IMR-90 (cell line): Measurements from ENCODE around the gene SH3RF3. TPM values are rescaled to one million over a fixed set of nuclear protein-coding genes. Genes with fewer than 3 reads are reported as not detected.

Source experiments
- ATAC-seq: fragments of 200-7000 bp; cut with Tn5 transposase; 2 replicates; pipeline ENCODE4 v1.9.1; 2020; ENCODE audit warnings: low read depth, mild to moderate bottlenecking, moderate library complexity
- BruUV-seq: library from RNA; stranded (reverse); fragments of 400-500 nt; replicated peaks from 2 replicates; lab custom pipeline; 2021; lab: Mats Ljungman, UMichigan
- CTCF ChIA-PET: fragments of 300-600 bp; formaldehyde crosslinking; extraction: SDS; loops from one replicate; lab custom pipeline; 2021; ENCODE audit warnings: antibody characterized with exemption; lab: Yijun Ruan, JAX
- POLR2A ChIA-PET: fragments of 300-600 bp; sonication (Branson Sonifier 250); formaldehyde crosslinking; loops from one replicate; lab custom pipeline; 2022; ENCODE audit warnings: antibody characterized with exemption; ENCODE audit not compliant: unreplicated experiment; lab: Charles Lee
- DNase-seq: peaks from one replicate; pipeline ENCODE4 v3.0.0; 2013
- H2AFZ ChIP-seq: replicated peaks from 2 replicates; pipeline ENCODE3; 2013; ENCODE audit warnings: low read length, mild to moderate bottlenecking; ENCODE audit not compliant: poor library complexity
- H2AK5ac ChIP-seq: 2 replicates; pipeline ENCODE4 v1.6.1; 2013; ENCODE audit warnings: low read depth, low read length, inconsistent platforms
- H2AK9ac ChIP-seq: replicated peaks from 2 replicates; pipeline ENCODE3; 2013; ENCODE audit warnings: mild to moderate bottlenecking, low read depth, low read length, moderate library complexity; ENCODE audit not compliant: poor library complexity
- H2BK120ac ChIP-seq: 2 replicates; pipeline ENCODE4 v1.6.1; 2013; ENCODE audit warnings: low read depth, low read length, inconsistent platforms
- H2BK15ac ChIP-seq: 3 replicates; pipeline ENCODE4 v1.6.1; 2013; ENCODE audit warnings: low read depth, low read length, inconsistent platforms
- H2BK20ac ChIP-seq: 2 replicates; pipeline ENCODE4 v1.6.1; 2013; ENCODE audit warnings: low read depth, mild to moderate bottlenecking, inconsistent platforms, low read length, moderate library complexity
- H2BK5ac ChIP-seq: 2 replicates; pipeline ENCODE4 v1.6.1; 2013; ENCODE audit warnings: mild to moderate bottlenecking, low read depth, low read length, inconsistent platforms; ENCODE audit not compliant: poor library complexity, severe bottlenecking
- H3K14ac ChIP-seq: replicated peaks from 2 replicates; pipeline ENCODE4 v1.6.1; 2013; ENCODE audit warnings: low read depth, low read length, inconsistent platforms
- H3K18ac ChIP-seq: 2 replicates; pipeline ENCODE4 v1.6.1; 2013; ENCODE audit warnings: low read depth, low read length, control low read depth
- H3K23ac ChIP-seq: 2 replicates; pipeline ENCODE4 v1.6.1; 2013; ENCODE audit warnings: low read depth, low read length, inconsistent platforms
- H3K27ac ChIP-seq: 2 replicates; pipeline ENCODE4 v1.5.1; 2013; ENCODE audit warnings: mild to moderate bottlenecking, control low read depth, low read length; ENCODE audit not compliant: insufficient read depth
- H3K27me3 ChIP-seq: 2 replicates; pipeline ENCODE4 v1.6.1; 2013; ENCODE audit warnings: low read length; ENCODE audit not compliant: control insufficient read depth, insufficient read depth
- H3K36me3 ChIP-seq: 2 replicates; pipeline ENCODE4 v1.6.1; 2013; ENCODE audit warnings: low read length, mixed read lengths; ENCODE audit not compliant: control insufficient read depth, insufficient read depth
- H3K4ac ChIP-seq: 2 replicates; pipeline ENCODE4 v1.6.1; 2013; ENCODE audit warnings: low read depth, low read length, inconsistent platforms
- H3K4me1 ChIP-seq: 2 replicates; pipeline ENCODE4 v1.6.1; 2013; ENCODE audit warnings: low read length, mixed read lengths; ENCODE audit not compliant: control insufficient read depth, insufficient read depth
- H3K4me2 ChIP-seq: 2 replicates; pipeline ENCODE4 v1.6.1; 2013; ENCODE audit warnings: low read depth, mild to moderate bottlenecking, control low read depth, low read length, moderate library complexity
- H3K4me3 ChIP-seq: 2 replicates; pipeline ENCODE4 v1.5.1; 2013; ENCODE audit warnings: low read depth, mild to moderate bottlenecking, control low read depth, low read length, moderate library complexity; ENCODE audit not compliant: insufficient read depth
- H3K56ac ChIP-seq: 2 replicates; pipeline ENCODE4 v1.6.1; 2013; ENCODE audit warnings: low read length, inconsistent platforms; ENCODE audit not compliant: insufficient read depth; ENCODE audit errors: extremely low read depth
- H3K79me1 ChIP-seq, 2 experiments: 2 replicates each; pipeline ENCODE4 v1.6.1; 2013; ENCODE audit warnings: low read length in 2 of 2, inconsistent platforms in 1 of 2, low read depth in 1 of 2
- H3K9ac ChIP-seq: 2 replicates; pipeline ENCODE4 v1.6.1; 2013; ENCODE audit warnings: low read depth, low read length, control low read depth
- H3K9me1 ChIP-seq: 2 replicates; pipeline ENCODE4 v1.6.1; 2013; ENCODE audit warnings: low read length, inconsistent platforms; ENCODE audit not compliant: insufficient read depth
- H3K9me3 ChIP-seq: 2 replicates; pipeline ENCODE4 v1.6.1; 2013; ENCODE audit warnings: low read length; ENCODE audit not compliant: control insufficient read depth, insufficient read depth
- H4K20me1 ChIP-seq: 2 replicates; pipeline ENCODE4 v1.6.1; 2013; ENCODE audit warnings: low read length, inconsistent platforms; ENCODE audit not compliant: insufficient read depth
- H4K5ac ChIP-seq: 2 replicates; pipeline ENCODE4 v1.6.1; 2013; ENCODE audit warnings: mild to moderate bottlenecking, low read depth, low read length, control low read depth
- H4K8ac ChIP-seq, 2 experiments: 2 replicates each; pipeline ENCODE4 v1.6.1; 2013; ENCODE audit warnings: low read depth in 2 of 2, low read length in 2 of 2, control low read depth in 1 of 2, inconsistent platforms in 1 of 2
- H4K91ac ChIP-seq: 2 replicates; pipeline ENCODE4 v1.6.1; 2013; ENCODE audit warnings: low read depth, low read length, inconsistent platforms; ENCODE audit not compliant: insufficient read depth
- BHLHE40 ChIP-seq: fragments of 150-350 bp; IDR thresholded peaks from 2 replicates; pipeline ENCODE4 v1.6.1; 2016; ENCODE audit warnings: mild to moderate bottlenecking, low read depth, low read length
- CEBPB ChIP-seq: IDR thresholded peaks from 2 replicates; pipeline ENCODE4 v1.6.1; 2012; ENCODE audit warnings: low read depth, low read length, improper control_type of control experiment
- CHD1 ChIP-seq: IDR thresholded peaks from 2 replicates; pipeline ENCODE4 v1.6.1; 2012; ENCODE audit warnings: low read depth, low read length, improper control_type of control experiment
- FOS ChIP-seq: fragments of 150-350 bp; IDR thresholded peaks from 2 replicates; pipeline ENCODE4 v1.6.1; 2016; ENCODE audit warnings: low read depth, low read length
- MAFK ChIP-seq: IDR thresholded peaks from 2 replicates; pipeline ENCODE4 v1.6.1; 2012; ENCODE audit warnings: low read depth, low read length, improper control_type of control experiment
- MAZ ChIP-seq: IDR thresholded peaks from 2 replicates; pipeline ENCODE4 v1.6.1; 2012; ENCODE audit warnings: low read depth, mild to moderate bottlenecking, low read length, improper control_type of control experiment, moderate library complexity, borderline replicate concordance
- MXI1 ChIP-seq: IDR thresholded peaks from 2 replicates; pipeline ENCODE4 v1.6.1; 2012; ENCODE audit warnings: low read depth, mild to moderate bottlenecking, low read length, moderate library complexity, borderline replicate concordance
- NFE2L2 ChIP-seq: fragments of 150-350 bp; IDR thresholded peaks from 2 replicates; pipeline ENCODE4 v1.6.1; 2016; ENCODE audit warnings: low read depth, mild to moderate bottlenecking, low read length
- POLR2A ChIP-seq: IDR thresholded peaks from 2 replicates; pipeline ENCODE4 v1.6.1; 2012; ENCODE audit warnings: mild to moderate bottlenecking, low read depth, low read length
- RAD21 ChIP-seq: IDR thresholded peaks from 2 replicates; pipeline ENCODE4 v1.6.1; 2012; ENCODE audit warnings: low read length, improper control_type of control experiment
- RCOR1 ChIP-seq: IDR thresholded peaks from 2 replicates; pipeline ENCODE4 v1.6.1; 2012; ENCODE audit warnings: mild to moderate bottlenecking, low read length, improper control_type of control experiment; ENCODE audit not compliant: insufficient replicate concordance
- RFX5 ChIP-seq: IDR thresholded peaks from 2 replicates; pipeline ENCODE4 v1.8.0; 2012; ENCODE audit warnings: low read depth, mild to moderate bottlenecking, low read length, moderate library complexity
- WGBS, 2 experiments: methylation state at CpG; one replicate each; pipeline versions ENCODE4 v1.1.5 to v1.1.7; 2013; ENCODE audit warnings: missing lambda C conversion rate in 2 of 2; ENCODE audit not compliant: insufficient read length in 1 of 2; ENCODE audit errors: extremely low coverage in 2 of 2; 5-methylcytosine and 5-hydroxymethylcytosine counted together
- dilution Hi-C: fragments of 300-500 bp; cut with HindIII; formaldehyde crosslinking; loops from one replicate; pipeline ENCODE4 v1.14.3; 2018; ENCODE audit warnings: low sequenced_read_pairs; ENCODE audit not compliant: unreplicated experiment
- in situ Hi-C: fragments of 300-500 bp; cut with MboI; formaldehyde crosslinking; loops from 3 replicates; pipeline ENCODE4 v1.14.3; 2019; ENCODE audit warnings: low sequenced_read_pairs, inconsistent platforms, mixed read lengths
- intact Hi-C: fragments of 100-400 bp; cut with micrococcal nuclease; formaldehyde crosslinking; loops from 2 replicates; pipeline ENCODE4 v1.10.0; 2022
- polyA plus RNA-seq, 3 experiments: library from polyadenylated mRNA; depleted of rRNA; stranded (reverse); fragments of >200 nt; gene quantifications; 2 replicates each; pipeline ENCODE4 v1.2.3, GENCODE V29; 2012; ENCODE audit warnings: low replicate concordance in 1 of 3
- total RNA-seq: library from RNA; depleted of rRNA; stranded (reverse); fragments of >200 nt; gene quantifications from 2 replicates; pipeline ENCODE4 v1.2.3, GENCODE V29; 2012
- TF ChIP-seq, protein P1 (sequence below): fragments of 150-350 bp; IDR thresholded peaks from 2 replicates; pipeline ENCODE4 v1.6.1; 2017; ENCODE audit warnings: mild to moderate bottlenecking, antibody characterized with exemption, low read length, low read depth
- TF ChIP-seq, protein P2 (sequence below): fragments of 150-350 bp; IDR thresholded peaks from 2 replicates; pipeline ENCODE4 v1.6.1; 2016; ENCODE audit warnings: low read depth, mild to moderate bottlenecking, low read length, moderate library complexity, borderline replicate concordance

SH3RF3 gene
- total and polyA plus RNA-seq, 2 of the 4 experiments (the other 2 are of a cell fraction): 3.4 to 5.3 TPM

DNA sequence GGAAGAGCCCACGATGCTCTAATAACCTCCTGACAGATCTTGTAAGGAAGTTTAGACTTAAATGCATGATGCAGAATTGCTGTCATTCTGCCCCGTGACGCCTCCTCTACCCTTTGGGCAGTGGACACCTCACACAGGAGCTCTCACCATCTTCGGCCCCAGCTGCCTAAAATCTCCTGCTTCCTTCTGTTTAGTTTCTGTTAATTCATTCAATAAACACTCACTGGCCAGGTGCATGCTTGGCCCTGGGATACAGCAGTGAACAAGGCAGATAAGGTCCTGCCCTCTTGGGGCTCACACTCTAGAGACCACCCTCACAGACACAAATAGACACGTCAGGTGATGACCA is 403.7 kb downstream of the SH3RF3 start:
- Histone ChIP-seq H3K27ac (no peak overlapping the region), H3K4me3 (no peak overlapping the region), H2BK5ac (no peak overlapping the region), H2BK120ac (no peak overlapping the region), H3K27me3 (peaks cover 36% of the 10 kb centered on the region), H3K4me1 (peaks cover 2% of the 10 kb centered on the region; the same call in 1 of the 2 replicates), H4K8ac (no peak overlapping the region), H3K36me3 (no peaks in the 10 kb centered on the region), H4K5ac (no peak overlapping the region), H2BK20ac (no peak overlapping the region), H2AK5ac (no peak overlapping the region), H2BK15ac (no peak overlapping the region), H3K23ac (no peak overlapping the region), H2AK9ac (no peak overlapping the region), H3K14ac (no peak overlapping the region), H3K9ac (no peak overlapping the region), H3K9me3 (no peaks in the 10 kb centered on the region), H3K4ac (no peak overlapping the region), H3K18ac (no peak overlapping the region), H3K56ac (no peak overlapping the region), H3K9me1 (peaks cover 8% of the 10 kb centered on the region; the same call in 1 of the 2 replicates), H2AFZ (no peak overlapping the region), H4K20me1 (no peaks in the 10 kb centered on the region), H3K4me2 (no peak overlapping the region), H3K79me1 (no peaks in the 10 kb centered on the region), H4K91ac (no peak overlapping the region)
- BruUV-seq: no TSS peak
- no peak for DNase-seq
- in situ Hi-C loops: no loop called here
- CTCF ChIA-PET: interaction anchor here (1.5 kb wide), 1 partner anchor 13 kb away, joined by 6 read pairs; no protein-coding TSS in a partner anchor
- TF ChIP-seq FOS: no peak
- TF ChIP-seq, protein P1, sequence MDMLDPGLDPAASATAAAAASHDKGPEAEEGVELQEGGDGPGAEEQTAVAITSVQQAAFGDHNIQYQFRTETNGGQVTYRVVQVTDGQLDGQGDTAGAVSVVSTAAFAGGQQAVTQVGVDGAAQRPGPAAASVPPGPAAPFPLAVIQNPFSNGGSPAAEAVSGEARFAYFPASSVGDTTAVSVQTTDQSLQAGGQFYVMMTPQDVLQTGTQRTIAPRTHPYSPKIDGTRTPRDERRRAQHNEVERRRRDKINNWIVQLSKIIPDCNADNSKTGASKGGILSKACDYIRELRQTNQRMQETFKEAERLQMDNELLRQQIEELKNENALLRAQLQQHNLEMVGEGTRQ: no peak
- TF ChIP-seq POLR2A: no peak
- TF ChIP-seq MXI1: no peak
- TF ChIP-seq MAZ: no peak
- TF ChIP-seq RFX5: no peak
- TF ChIP-seq, protein P2, sequence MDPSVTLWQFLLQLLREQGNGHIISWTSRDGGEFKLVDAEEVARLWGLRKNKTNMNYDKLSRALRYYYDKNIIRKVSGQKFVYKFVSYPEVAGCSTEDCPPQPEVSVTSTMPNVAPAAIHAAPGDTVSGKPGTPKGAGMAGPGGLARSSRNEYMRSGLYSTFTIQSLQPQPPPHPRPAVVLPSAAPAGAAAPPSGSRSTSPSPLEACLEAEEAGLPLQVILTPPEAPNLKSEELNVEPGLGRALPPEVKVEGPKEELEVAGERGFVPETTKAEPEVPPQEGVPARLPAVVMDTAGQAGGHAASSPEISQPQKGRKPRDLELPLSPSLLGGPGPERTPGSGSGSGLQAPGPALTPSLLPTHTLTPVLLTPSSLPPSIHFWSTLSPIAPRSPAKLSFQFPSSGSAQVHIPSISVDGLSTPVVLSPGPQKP: no peak
- TF ChIP-seq RAD21: no peak
- TF ChIP-seq RCOR1: no peak
- TF ChIP-seq NFE2L2: no peak
- TF ChIP-seq CEBPB: no peak
- no peak for TF ChIP-seq BHLHE40
- no peak for TF ChIP-seq MAFK
- TF ChIP-seq CHD1: no peak
- WGBS, 2 experiments: no CpG with 5 or more reads among the region's 5 CpGs
- intact Hi-C loops: no loop called here
- POLR2A ChIA-PET: no interaction called here
- dilution Hi-C loops: no loop called here
- no peak for ATAC-seq
